Embryonic facial prominence (tissue), 1 donor: Measurements from ENCODE around the gene CCNB3.

Source experiments
- DNase-seq: peaks from one replicate; pipeline ENCODE4 v3.0.0-alpha.2; 2016; ENCODE audit errors: extremely low spot score

Gene CCNB3

DNA sequence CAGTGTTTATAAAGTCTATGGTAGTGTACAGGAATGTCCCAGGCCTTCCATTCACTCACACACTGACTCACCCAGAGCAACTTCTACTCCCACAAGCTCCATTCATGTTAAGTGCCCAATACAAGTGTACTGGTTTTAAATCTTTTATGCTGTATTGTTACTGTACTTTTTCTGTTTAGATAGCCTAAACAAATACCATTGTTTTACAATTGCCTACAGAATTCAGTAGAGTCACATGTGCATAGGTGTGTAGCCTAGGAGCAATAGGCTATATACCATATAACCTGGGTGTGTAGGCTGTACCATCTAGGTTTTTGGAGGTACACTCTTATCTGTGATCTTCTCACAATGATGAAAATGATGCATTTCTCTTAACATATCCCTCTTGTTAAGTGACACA is 139.4 kb downstream of the CCNB3 start:
- DNase-seq: no peak

DNA sequence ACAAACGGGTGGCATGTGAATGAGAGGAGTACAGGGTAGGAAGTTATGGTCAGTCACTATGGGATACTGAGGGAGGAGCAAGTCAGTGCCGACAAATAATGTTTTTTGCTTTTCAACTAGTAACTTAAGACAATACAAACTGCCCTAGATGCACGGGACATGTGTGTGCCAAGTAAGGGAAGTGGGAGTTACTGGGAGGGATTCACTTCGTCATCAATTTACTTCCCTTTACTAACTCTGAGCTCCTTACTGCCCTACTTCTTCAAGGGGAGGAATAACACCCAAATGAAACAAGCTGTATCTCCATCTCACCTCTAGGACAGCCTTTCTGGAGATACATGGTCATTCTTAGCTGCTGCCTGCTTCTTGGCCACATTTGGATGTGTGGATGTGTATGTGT is 168.4 kb downstream of the CCNB3 start:
- no peak for DNase-seq

DNA sequence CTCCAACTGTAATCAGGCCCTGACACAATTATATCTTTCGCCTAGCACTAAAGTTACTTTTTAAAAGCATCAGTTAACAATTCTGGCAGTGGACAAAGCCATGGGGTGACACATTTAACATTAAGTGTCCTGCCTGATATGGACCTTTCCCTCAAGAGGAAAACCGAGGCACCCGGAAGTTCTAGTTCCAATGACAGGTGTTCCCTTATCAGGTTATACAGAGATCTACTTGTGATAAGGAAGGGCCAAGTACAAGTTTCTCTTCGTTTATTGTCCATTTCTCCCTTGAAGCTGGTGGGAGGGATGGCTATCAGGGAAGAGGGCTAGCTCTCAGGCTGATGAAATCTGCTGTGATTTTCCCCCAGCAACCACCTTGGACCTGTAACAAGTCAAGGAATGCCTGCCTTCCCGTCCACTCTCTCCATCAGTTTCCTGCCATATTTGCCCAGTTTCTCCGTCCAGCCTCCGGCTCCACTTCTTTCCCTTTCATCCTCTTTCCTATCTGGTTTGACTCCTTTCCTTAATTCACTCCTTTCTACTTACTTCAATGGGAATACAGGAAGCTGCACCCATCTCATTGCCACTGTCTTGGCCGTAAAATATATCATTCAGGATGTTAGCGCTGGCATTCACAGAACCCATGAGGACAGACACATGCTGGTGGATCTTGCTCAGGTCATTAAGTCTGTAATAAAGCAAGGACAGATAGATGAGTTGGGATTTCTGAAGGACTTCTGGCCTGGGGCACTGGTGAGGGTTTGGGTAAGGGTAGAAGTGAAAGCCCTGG is 171.1 kb downstream of the CCNB3 start:
- DNase-seq: no peak

DNA sequence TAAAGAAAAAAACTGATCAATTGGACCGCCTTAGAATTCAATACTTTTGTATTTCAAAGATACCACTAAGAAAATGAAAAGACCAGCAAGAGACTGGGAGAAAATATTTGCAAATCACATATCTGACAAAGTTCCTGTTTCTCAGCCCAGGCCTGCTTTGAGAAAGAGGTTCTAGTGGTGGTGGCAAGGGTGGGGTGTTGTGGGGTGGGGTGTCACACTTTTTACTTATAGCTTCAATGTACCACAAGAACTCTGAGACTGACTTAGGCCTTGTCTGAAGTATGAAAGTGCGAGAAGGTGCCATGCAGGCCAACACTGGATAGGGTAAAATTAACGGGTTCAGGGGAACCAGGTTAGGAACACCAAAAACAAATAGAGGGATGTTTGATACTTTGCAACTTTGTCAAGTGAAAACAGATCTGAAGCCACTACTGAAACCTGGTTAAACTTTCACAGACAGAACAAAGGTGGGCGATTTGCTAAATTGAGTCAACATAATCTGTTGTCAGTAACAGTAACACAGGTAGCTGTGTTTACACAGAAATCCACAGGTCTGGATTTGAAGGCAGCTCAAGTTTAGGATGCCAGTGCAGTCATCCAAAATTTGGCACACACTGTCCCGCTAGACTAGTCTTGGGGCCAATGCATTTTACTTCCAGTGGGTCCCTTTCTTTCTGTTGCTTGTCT is 177.3 kb downstream of the CCNB3 start:
- DNase-seq: no peak

DNA sequence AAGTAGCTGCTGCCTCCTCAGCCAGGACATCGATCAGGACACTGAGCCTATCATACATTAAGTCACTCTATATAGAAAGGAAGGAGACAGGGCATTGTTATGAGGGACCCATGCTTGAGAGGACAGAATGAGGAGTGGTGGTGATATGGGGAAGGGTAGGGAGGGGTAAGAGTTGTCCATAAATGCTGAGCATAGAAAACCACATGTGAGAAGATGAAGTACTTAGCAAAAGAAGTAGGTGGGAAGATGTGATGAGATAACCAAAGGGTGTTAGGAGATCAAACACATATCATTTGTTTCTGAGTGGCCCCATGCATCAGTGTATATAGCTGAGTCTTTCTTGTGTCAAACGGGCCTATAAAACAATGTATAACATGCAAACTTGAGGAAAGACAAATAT is 182.0 kb downstream of the CCNB3 start:
- no peak for DNase-seq

DNA sequence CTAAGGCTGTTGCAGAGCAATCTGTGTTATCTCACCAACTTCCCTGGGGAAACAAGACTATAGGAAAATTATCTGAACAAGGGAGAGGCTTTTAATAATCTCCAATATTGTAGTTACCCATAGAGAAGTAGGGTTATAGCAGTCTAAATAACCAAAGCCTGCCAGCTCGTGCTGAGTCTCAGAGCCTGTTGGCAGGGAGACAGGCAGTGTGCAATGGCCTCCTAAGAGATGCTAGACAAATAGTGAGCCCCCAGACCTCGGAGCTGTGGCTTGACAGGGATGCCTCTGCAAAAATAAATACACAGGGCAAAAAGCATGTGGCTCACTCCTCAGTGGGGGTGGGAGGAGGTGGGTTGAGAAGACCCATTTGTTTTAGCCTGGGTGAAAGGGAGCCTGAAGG is 189.3 kb downstream of the CCNB3 start:
- DNase-seq: no peak
